GM10266 (cell line): ENCODE measurements around the gene EHD4.

Experiments used
- DNase-seq: peaks from one replicate; pipeline ENCODE4 v3.0.0; 2012; ENCODE audit errors: extremely low spot score
- TF ChIP-seq, protein P1 (sequence below): IDR thresholded peaks from 2 replicates; pipeline ENCODE4 v1.5.1; 2012; ENCODE audit warnings: mild to moderate bottlenecking, low read depth; ENCODE audit not compliant: control insufficient read depth, insufficient read depth; ENCODE audit errors: missing control alignments

The EHD4 gene

DNA sequence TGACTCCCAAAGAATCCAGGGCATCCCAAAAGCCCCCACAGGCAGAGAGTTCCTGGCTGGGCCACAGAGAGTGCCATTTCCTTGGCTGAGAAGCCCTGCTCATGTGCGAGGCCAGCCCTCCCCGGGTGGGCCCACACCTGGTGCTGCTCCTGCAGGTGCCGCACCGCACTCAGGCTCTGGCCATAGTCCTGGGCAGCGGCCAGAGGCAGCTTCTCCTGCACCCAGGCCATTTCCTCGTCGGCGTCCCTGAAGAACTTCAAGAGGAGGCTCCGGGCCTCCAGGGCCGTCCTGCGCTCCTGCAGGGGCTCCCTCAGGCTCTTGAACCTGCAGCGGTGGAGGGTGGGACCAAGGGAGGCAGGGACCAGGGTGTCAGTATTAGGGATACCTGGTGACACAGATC, 115.6 kb downstream of the EHD4 start:
- TF ChIP-seq, protein P1, sequence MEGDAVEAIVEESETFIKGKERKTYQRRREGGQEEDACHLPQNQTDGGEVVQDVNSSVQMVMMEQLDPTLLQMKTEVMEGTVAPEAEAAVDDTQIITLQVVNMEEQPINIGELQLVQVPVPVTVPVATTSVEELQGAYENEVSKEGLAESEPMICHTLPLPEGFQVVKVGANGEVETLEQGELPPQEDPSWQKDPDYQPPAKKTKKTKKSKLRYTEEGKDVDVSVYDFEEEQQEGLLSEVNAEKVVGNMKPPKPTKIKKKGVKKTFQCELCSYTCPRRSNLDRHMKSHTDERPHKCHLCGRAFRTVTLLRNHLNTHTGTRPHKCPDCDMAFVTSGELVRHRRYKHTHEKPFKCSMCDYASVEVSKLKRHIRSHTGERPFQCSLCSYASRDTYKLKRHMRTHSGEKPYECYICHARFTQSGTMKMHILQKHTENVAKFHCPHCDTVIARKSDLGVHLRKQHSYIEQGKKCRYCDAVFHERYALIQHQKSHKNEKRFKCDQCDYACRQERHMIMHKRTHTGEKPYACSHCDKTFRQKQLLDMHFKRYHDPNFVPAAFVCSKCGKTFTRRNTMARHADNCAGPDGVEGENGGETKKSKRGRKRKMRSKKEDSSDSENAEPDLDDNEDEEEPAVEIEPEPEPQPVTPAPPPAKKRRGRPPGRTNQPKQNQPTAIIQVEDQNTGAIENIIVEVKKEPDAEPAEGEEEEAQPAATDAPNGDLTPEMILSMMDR = no peak
- no peak for DNase-seq

DNA sequence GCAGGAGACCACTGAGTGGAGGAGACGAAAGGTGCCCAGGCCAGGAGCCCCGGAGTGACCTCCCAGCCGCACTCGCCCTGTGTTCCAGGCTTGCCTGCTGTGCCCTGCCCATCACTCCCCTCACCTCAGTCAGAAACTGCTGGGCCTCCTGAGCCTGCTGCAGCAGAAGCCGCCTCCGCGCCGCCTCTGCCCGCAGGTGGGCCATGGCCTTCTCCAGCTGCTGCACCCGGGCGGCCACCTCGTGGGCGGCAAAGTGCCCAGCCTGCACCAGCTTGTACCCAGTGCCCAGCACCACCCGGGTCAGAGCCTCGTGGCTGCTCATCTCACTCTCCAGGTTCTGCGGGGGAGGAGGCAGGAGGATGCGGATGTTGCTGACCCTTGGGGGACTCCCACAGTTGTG, 116.1 kb downstream of the EHD4 start:
- no peak for DNase-seq

DNA sequence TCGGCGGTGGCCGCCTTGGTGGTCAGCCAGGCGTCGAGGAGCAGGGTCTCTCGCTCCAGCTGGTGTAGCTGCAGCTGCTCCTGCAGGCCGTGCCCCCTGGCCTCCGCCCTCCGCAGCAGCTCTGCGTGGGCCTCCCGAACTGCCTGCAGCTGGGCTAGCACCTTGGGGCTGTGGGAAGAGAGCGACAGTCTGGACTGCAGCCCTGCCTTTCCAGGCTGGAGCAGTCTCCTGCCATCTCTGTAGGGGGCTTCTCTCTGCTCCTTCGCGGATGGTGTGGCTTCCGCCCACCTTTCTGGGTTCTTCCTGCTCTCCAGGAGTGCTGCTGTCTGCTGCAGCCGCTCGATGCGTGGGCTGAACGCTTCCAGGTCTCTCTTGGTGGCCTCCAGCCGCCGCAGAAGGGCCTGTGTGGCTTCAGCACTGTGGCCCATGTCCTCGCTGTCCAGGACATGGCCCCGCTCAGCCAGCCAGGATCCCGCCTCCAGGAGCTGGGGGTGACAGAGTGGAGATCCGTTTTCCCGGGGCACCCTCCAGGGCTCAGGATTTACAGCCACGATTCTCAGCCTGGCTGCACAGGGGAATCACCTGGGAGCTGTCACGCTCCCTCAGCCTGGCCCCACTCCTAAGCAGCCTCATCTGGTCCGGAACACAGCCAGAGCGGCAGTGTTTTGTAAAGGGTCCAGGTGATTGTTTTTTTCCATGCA, 116.9 kb downstream of the EHD4 start:
- TF ChIP-seq, protein P1 = no peak
- no peak for DNase-seq

More for the DNA sequence above, 116.1 kb downstream of the EHD4 start:
- TF ChIP-seq, protein P1 = no peak

DNA sequence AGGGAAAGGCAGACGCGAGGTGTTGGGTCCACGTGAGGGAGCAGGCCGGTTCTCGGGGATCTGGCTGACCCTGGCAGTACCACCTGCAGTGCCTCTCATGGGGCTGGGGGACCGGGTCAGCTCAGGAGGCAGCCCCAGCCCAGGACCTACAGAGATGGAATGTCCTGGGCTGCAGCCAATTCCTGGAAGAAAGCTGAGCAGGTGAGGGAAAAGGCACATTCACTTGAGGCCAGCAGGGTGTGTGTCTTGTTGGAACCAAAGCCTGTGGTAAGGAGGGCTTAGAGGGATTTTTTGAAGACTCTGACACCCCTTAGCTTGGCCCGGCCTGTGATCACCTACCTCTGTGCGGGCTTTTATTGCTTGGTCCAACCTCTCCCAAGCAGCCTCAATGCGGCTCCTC, 117.9 kb downstream of the EHD4 start:
- TF ChIP-seq, protein P1 = no peak
- no peak for DNase-seq

DNA sequence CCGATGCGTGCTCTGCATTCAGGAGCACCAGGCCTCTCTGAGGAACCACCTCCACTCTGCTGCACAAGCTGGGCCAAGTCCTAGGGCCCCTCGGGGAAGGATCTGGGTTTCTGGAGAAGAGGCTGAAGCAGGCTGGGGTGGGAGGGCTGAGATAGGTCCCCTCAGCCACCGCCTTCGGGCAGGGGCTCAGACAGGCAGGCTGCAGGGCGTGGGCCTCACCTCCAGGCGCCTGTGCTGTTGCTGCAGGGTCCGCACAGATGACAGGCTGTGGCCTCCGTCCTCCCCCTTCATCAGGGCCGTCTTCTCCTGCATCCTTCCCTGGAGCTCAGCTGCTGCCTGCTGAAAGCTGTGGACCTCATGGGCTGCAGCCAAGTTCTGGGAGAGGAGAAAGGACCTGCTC, 118.5 kb downstream of the EHD4 start:
- TF ChIP-seq, protein P1 = no peak
- DNase-seq = no peak

DNA sequence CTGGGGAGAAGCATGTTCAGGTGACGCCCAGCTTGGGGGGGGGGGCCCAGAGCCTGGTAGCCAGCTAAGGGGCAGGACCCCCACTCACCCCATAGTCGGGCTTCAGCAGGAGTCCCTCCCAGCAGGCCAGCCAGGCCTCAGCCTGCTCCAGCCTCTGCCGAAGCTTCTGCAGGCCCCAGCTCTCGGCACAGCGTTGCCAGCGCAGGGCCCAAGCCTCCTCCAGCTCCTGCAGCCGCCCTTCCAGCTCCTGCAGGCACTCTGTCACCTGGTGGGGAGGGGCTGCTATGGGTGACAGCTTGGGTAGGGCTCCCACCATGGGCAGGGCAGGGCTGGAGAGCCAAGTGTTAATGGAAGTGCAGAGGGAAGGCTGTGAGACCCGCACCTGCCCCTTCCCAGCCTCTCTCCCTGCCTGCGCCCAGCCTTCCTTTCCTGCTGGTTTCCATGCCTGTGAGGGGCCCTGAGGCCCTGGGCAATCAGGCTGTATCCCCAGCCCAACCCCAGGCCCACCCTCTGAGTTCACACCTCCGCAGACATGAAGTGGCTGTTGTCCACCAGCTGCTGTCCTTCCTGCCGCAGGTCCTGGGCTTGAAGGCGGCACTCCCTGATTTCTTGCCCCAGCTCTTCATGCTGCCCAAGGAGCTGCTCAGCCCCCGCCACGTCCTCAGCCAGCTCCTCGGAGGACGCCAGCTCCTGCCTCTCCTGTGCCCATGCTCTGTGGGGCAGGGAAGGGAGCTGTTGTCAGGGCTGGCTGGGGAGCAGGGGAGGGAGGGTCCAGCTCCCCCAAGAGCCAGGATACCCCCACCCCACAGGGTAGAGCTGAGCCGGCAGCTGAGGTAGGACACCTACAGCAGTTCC, 119.4 kb downstream of the EHD4 start:
- no peak for DNase-seq
- TF ChIP-seq, protein P1 = no peak
